ENCODE results near the gene DACH2. TPM values are rescaled to one million over a fixed set of nuclear protein-coding genes. Genes with fewer than 3 reads are reported as not detected.
A peak's percentile ranks its signal among the peaks of the same experiment; 100 is the strongest.
"Not testable (repeated sequence)": the region's sequence is repeated elsewhere in the genome, so short reads cannot be mapped to it uniquely, and the experiment has no call there.

DACH2 gene
- total RNA-seq, 1 donor, result under 0.01 TPM

DNA sequence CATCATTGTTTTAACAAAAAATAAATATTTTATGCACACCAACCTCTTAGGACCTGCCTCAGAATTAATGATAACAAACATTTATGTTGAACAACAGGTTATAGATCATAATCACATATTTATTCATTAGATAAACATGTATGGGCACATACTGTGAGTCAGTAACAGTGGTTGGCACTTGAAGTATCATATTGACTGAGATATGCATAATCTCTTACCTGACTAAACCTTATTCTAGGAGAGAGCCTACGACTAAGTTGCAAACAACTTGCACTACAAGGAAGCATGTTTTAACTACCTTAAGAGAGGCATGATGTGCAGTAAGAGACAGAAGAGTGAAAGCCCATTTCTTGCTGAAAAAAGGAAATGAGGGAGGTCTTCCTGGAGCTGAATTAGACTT, 6.5 kb upstream of the DACH2 start:
- no peak for DNase-seq (ENCODE audit: low read depth)
- H3K4me3 ChIP-seq (ENCODE audit: low read depth, low read length), result no peak overlapping the region
- TF ChIP-seq CTCF (IDR thresholded peaks at IDR 0.05; ENCODE audit: insufficient read depth, low read depth, low read length), result no peak

- DNase-seq (ENCODE audit: low read depth), result no peak
- no peak for TF ChIP-seq CTCF (IDR thresholded peaks at IDR 0.05; ENCODE audit: insufficient read depth, low read depth, low read length)
- no peak overlapping the region for H3K4me3 ChIP-seq (ENCODE audit: low read depth, low read length)
These were observed 2.1 kb upstream of the DACH2 start for GRCh38 chrX:86146102-86146501.

- peak overlapping the region; percentile 23 for H3K4me3 ChIP-seq (ENCODE audit: low read depth, low read length)
- no peak for TF ChIP-seq CTCF (IDR thresholded peaks at IDR 0.05; ENCODE audit: insufficient read depth, low read depth, low read length)
- no peak for DNase-seq (ENCODE audit: low read depth)
These were observed 343 bp downstream of the DACH2 start for GRCh38 chrX:86148594-86148993.

DNA sequence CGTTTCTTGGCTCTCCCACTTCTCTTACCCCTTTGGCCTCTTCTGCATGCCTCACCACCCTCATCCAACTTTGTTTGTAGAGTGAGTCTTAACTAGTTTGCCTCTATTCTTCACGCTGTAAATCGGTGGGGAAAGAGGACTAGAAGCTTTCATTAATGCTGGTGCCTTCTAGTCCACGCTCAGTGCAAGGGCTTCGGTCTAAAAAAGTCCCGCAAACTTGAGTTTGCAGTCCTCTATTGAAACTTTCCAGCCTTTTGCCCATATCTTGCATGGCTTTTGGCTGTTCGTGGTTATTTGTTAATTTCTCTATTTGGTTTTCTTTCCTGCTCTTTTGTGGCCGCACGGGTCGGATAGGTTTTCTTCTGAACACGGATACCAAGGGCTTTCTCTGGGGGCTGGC, 868 bp downstream of the DACH2 start:
- no peak for TF ChIP-seq CTCF (IDR thresholded peaks at IDR 0.05; ENCODE audit: insufficient read depth, low read depth, low read length)
- H3K4me3 ChIP-seq (ENCODE audit: low read depth, low read length), result no peak overlapping the region

GRCh38 chrX:86154553-86154952, 6.3 kb downstream of the DACH2 start:
- TF ChIP-seq CTCF (IDR thresholded peaks at IDR 0.05; ENCODE audit: insufficient read depth, low read depth, low read length), result no peak
- no peak overlapping the region for H3K4me3 ChIP-seq (ENCODE audit: low read depth, low read length)
- DNase-seq (ENCODE audit: low read depth), result no peak

More for the DNA sequence above, 868 bp downstream of the DACH2 start:
- DNase-seq (ENCODE audit: low read depth), result no peak

DNA sequence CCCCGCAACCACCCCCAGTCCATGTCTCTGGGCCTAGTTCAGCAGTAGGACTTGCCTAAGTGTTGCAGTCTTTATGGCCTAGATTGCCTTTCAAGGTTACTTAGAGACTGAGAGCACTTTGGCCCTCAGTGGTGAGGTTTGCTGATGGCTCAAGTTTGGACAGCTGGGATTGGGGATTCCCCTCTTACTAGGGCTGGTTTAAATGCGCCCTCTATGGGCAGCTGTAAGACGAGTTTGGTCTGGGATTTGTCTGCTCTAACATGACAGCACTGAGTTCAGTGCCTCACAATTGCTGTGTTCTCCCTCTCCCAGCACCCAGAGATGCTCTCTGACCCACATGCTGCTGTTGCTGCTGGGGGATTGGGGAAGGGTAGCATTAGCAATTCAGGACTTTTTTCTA, 23.1 kb downstream of the DACH2 start:
- DNase-seq (ENCODE audit: low read depth), result no peak
- TF ChIP-seq CTCF (IDR thresholded peaks at IDR 0.05; ENCODE audit: insufficient read depth, low read depth, low read length), result peak; percentile 15
- H3K4me3 ChIP-seq (ENCODE audit: low read depth, low read length), result no peak overlapping the region

GRCh38 chrX:86178906-86179305, 30.7 kb downstream of the DACH2 start:
- no peak overlapping the region for H3K4me3 ChIP-seq (ENCODE audit: low read depth, low read length)
- no peak for TF ChIP-seq CTCF (IDR thresholded peaks at IDR 0.05; ENCODE audit: insufficient read depth, low read depth, low read length)
- DNase-seq (ENCODE audit: low read depth), result no peak

DNA sequence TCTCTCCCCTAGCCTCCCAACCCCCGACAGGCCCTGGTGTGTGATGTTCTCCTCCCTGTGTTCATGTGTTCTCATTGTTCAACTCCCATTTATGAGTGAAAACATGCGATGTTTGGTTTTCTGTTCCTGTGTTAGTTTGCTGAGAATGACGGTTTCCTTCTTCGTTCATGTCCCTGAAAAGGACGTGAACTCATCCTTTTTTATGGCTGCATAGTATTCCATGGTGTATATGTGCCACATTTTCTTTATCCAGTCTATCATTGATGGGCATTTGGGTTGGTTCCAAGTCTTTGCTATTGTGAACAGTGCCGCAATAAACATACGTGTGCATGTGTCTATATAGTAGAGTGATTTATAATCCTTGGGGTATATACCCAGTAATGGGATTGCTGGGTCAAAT, 33.1 kb downstream of the DACH2 start:
- H3K4me3 ChIP-seq (ENCODE audit: low read depth, low read length); DNase-seq (ENCODE audit: low read depth): not testable (repeated sequence)
